OCI-LY7 (cell line): ENCODE data around the gene RDH14. TPM values are rescaled to one million over a fixed set of nuclear protein-coding genes. Genes with fewer than 3 reads are reported as not detected.

Experiments used
- BruUV-seq: library from RNA; stranded (reverse); fragments of 400-500 nt; replicated peaks from 2 replicates; lab custom pipeline; 2021; lab: Mats Ljungman, UMichigan
- CTCF ChIA-PET: fragments of 300-600 bp; sonication (Branson Sonifier 250); formaldehyde crosslinking; loops from one replicate; lab custom pipeline; 2022; ENCODE audit warnings: antibody characterized with exemption; ENCODE audit not compliant: unreplicated experiment; lab: Charles Lee
- POLR2A ChIA-PET: fragments of 300-600 bp; sonication (Branson Sonifier 250); formaldehyde crosslinking; loops from one replicate; lab custom pipeline; 2022; ENCODE audit warnings: antibody characterized with exemption; lab: Charles Lee
- DNase-seq: peaks from one replicate; pipeline ENCODE4 v3.0.0-alpha.2; 2015; ENCODE audit warnings: low spot score
- H2AFZ ChIP-seq: fragments of 200-600 bp; sonication (generic), shearing (Covaris generic); 2 replicates; pipeline ENCODE4 v1.6.1; 2014; ENCODE audit warnings: mild to moderate bottlenecking, antibody characterized with exemption, low read length, moderate library complexity
- H3K27ac ChIP-seq: fragments of 200-600 bp; sonication (generic); 2 replicates; pipeline ENCODE4 v1.5.1; 2014; ENCODE audit warnings: mixed run types, low read depth, mild to moderate bottlenecking, moderate library complexity, low read length, inconsistent platforms; ENCODE audit not compliant: poor library complexity, severe bottlenecking
- H3K36me3 ChIP-seq: fragments of 200-600 bp; sonication (generic); 2 replicates; pipeline ENCODE4 v1.6.1; 2014; ENCODE audit warnings: mild to moderate bottlenecking, antibody characterized with exemption, low read length, moderate library complexity, mixed read lengths; ENCODE audit not compliant: insufficient read depth
- H3K4me1 ChIP-seq: fragments of 200-600 bp; sonication (generic); 2 replicates; pipeline ENCODE4 v1.5.1; 2014; ENCODE audit warnings: mild to moderate bottlenecking, low read length; ENCODE audit not compliant: insufficient read depth, poor library complexity, severe bottlenecking
- H3K4me2 ChIP-seq: fragments of 200-600 bp; sonication (generic); 2 replicates; pipeline ENCODE4 v1.6.1; 2014; ENCODE audit warnings: mild to moderate bottlenecking, low read length
- H3K4me3 ChIP-seq: fragments of 200-600 bp; sonication (generic); 2 replicates; pipeline ENCODE4 v1.5.1; 2014; ENCODE audit warnings: mild to moderate bottlenecking, low read depth, low read length; ENCODE audit not compliant: poor library complexity, severe bottlenecking
- H3K79me2 ChIP-seq: fragments of 200-600 bp; sonication (generic); 2 replicates; pipeline ENCODE4 v1.6.1; 2016; ENCODE audit warnings: low read depth, mild to moderate bottlenecking, low read length, moderate library complexity, mixed read lengths; ENCODE audit not compliant: insufficient read depth
- H3K9me2 ChIP-seq: fragments of 200-600 bp; sonication (generic); 2 replicates; pipeline ENCODE4 v1.6.1; 2016; ENCODE audit warnings: mild to moderate bottlenecking, low read length, mixed read lengths; ENCODE audit not compliant: insufficient read depth
- H3K9me3 ChIP-seq: fragments of 200-600 bp; sonication (generic); 2 replicates; pipeline ENCODE4 v1.6.1; 2014; ENCODE audit warnings: mild to moderate bottlenecking, mixed run types, low read length, mixed read lengths
- H4K20me1 ChIP-seq: fragments of 200-600 bp; sonication (generic); 2 replicates; pipeline ENCODE4 v1.6.1; 2014; ENCODE audit warnings: mild to moderate bottlenecking, antibody characterized with exemption, low read length, moderate library complexity, mixed read lengths; ENCODE audit not compliant: insufficient read depth
- CTCF ChIP-seq: fragments of 200-600 bp; sonication (generic); conservative IDR thresholded peaks from 2 replicates; pipeline ENCODE4 v1.5.1; 2014; ENCODE audit warnings: mild to moderate bottlenecking, antibody characterized with exemption, low read length, moderate library complexity, mixed read lengths
- EZH2phosphoT487 ChIP-seq: fragments of 200-600 bp; sonication (generic); IDR thresholded peaks from 2 replicates; pipeline ENCODE4 v1.6.1; 2018; ENCODE audit warnings: low read depth, borderline replicate concordance, mild to moderate bottlenecking, mixed run types, antibody characterized with exemption, low read length, moderate library complexity, mixed read lengths
- intact Hi-C: fragments of 100-400 bp; cut with micrococcal nuclease; formaldehyde crosslinking; loops from one replicate; pipeline ENCODE4 v1.10.0; 2022; ENCODE audit not compliant: unreplicated experiment
- total RNA-seq, 2 experiments: library from RNA; depleted of rRNA in 1 of 2; stranded (reverse); fragments of >200 nt in 1 of 2; shearing (Covaris generic) in 1 of 2; gene quantifications; 2 replicates each; pipeline ENCODE4 v1.2.3, GENCODE V29; 2014 to 2022

Gene RDH14
- total RNA-seq, 2 experiments from 2014 or later: 20.6 to 25.2 TPM

GRCh38 chr2:18593496-18593895 lies 33.0 kb upstream of the RDH14 start:
- BruUV-seq: no TSS peak
- Histone ChIP-seq H3K4me2 (no peak overlapping the region), H3K79me2 (no peaks in the 10 kb centered on the region), H2AFZ (no peak overlapping the region), H3K36me3 (no peaks in the 10 kb centered on the region), H3K4me1 (peaks cover 7% of the 10 kb centered on the region), H3K9me3 (no peaks in the 10 kb centered on the region), H4K20me1 (no peaks in the 10 kb centered on the region), H3K4me3 (no peak overlapping the region), H3K9me2 (no peaks in the 10 kb centered on the region), H3K27ac (no peak overlapping the region)
- TF ChIP-seq EZH2phosphoT487 (no peak), CTCF (no peak)
- no peak for DNase-seq
- intact Hi-C loops: no loop called here
- ChIA-PET CTCF (no interaction called here), POLR2A (no interaction called here)

DNA sequence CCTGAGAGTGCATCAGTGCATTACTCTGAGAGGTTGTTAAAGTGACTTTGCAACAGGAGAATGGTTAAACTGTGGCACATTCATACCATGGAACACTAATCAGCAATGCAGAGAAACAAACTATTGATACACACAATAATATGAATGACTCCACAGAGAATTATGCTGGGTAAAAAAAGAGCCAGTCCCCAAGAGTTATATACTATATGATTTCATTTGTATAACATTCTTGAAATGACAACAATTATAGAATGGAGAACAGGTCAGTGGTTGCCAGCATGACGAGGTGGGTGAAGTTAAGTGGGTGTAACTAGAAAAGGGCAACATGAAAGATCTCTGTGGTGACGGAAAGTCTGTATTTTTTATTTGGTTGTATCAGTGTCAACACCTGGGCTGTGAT lies 31.9 kb upstream of the RDH14 start:
- Histone ChIP-seq H3K36me3 (no peaks in the 10 kb centered on the region), H3K4me1 (no peaks in the 10 kb centered on the region), H3K27ac (no peak overlapping the region), H3K9me2 (no peaks in the 10 kb centered on the region), H3K4me3 (no peak overlapping the region), H3K79me2 (no peaks in the 10 kb centered on the region), H2AFZ (no peak overlapping the region), H4K20me1 (no peaks in the 10 kb centered on the region), H3K4me2 (no peak overlapping the region), H3K9me3 (no peaks in the 10 kb centered on the region)
- TF ChIP-seq CTCF (no peak), EZH2phosphoT487 (no peak)
- BruUV-seq: no TSS peak
- CTCF ChIA-PET: no interaction called here
- intact Hi-C loops: no loop called here
- POLR2A ChIA-PET: no interaction called here
- DNase-seq: no peak

GRCh38 chr2:18589354-18589753 lies 28.9 kb upstream of the RDH14 start, which contains the start of gene NT5C1B:
Gene NT5C1B (minus strand): TSS chr2:18589569. CDS start chr2:18589468, 101 bp downstream.
- Histone ChIP-seq H4K20me1 (no peaks in the 10 kb centered on the region), H3K4me3 (no peak within 1 kb of the TSS), H3K27ac (no peak within 1 kb of the TSS), H3K9me2 (no peaks in the 10 kb centered on the region), H3K79me2 (no peaks in the 10 kb centered on the region), H3K4me1 (no peaks in the 10 kb centered on the region), H3K9me3 (no peaks in the 10 kb centered on the region), H3K4me2 (no peak within 1 kb of the TSS), H3K36me3 (no peaks in the 10 kb centered on the region), H2AFZ (no peak within 1 kb of the TSS)
- TF ChIP-seq EZH2phosphoT487 (no peak), CTCF (no peak)
- intact Hi-C loops: no loop called here
- CTCF ChIA-PET: no interaction called here
- POLR2A ChIA-PET: interaction anchor here (0.6 to 1.0 kb wide), 2 partner anchors 28 to 37 kb away, joined by 3 read pairs; partner anchors contain the start of gene RDH14
- BruUV-seq: no TSS peak
- DNase-seq: no peak
